ENCODE results near the gene ATOH8.
A peak's percentile ranks its signal among the peaks of the same experiment; 100 is the strongest.

Gene ATOH8

DNA sequence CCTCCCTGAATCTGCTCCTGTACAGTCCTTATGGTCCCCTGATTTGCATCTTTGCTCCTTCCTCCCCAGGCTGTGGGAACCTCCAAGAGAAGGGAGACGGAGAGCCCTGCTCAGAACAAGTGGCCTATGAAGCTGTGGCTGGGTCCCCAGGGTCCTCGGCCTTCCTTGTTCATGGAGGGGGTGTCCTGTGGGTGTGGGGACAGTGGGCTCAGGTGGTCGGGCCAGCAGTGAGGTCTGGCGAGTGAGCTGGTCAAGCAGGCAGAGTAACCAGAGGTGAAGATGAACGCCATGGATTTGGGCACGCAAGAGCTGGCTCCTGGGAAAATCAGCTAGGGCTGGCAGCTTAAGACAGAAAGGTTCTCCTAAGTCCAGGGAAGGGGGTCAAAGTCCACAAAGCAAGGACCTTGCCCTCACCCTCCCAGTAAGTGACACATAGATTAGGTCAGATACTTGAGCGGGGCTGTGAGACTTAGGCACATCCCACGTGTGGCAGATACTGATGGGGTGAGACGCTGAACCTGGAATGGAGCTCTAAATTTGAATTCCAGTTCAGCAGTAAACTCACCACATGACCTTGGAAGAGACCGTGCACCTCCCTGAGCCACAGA is 34.8 kb upstream of the ATOH8 start:
- DNase-seq, result no peak

DNA sequence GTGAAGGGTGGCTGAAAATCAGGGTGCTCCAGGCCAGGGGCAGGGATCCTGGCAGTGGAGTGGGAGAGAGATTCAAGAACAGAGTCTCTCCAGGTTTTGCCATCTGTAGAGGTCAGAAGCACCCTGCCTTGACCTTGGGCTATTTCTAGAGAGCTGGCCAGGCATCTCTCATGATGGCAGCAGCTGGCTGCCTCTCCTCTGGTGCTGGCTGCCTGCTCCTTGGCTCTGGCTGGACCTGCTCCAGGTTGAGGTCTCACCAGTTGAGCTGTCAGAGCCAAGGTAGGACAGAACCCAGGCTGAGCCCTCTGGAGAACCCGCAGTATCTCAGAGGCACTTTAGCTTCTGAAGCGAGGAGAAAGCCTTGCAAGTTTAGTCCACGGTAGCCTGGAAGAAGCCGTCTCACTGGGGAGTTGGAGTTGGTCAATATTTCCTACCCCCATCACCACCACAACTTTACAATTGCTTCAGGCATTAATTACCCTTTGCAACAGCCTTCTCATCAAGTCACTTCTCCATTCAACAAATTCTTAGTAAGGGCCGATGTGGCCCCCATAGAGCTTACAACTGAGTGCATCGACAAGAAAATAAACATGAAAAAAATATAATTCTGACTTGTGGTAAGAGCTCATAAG is 34.1 kb upstream of the ATOH8 start:
- DNase-seq, result no peak

DNA sequence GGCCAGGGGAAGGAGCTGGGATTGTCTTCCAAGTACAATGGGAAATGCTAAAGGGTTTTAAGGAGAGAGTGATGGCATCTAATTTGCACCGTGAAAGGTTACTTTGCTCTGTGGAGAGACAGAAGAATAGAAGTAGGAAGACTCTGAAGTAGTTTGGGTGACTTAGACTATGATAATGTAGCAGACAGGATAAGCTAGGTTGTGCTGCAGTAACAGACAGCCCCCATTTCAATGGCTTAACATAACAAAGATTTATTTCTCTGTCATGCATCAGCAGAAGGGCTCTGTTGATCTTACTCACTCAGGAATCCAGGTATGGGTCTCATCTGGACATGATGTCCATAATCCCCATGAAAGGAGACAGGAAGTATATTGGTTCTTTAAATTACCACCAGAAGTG is 33.3 kb upstream of the ATOH8 start:
- DNase-seq, result no peak

DNA sequence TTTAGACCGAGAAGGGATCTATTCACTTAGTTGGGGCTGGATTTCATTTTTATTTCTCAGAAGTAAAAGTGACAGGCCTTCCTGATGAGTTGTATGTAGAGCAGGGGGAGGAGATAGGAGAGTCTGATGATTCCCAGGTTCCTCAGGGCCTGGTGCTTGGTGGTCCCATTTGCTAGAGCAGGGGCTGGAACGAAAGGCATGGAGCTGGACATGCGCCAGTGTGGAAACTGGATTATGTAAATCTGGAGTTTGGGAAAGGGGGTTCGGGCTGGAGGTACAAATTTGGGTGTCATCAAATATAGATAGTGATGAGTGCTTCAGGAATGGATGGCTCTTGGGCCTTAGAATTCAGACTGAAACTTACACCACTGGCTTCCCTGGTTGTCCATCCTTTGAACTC is 32.1 kb upstream of the ATOH8 start:
- no peak for DNase-seq

DNA sequence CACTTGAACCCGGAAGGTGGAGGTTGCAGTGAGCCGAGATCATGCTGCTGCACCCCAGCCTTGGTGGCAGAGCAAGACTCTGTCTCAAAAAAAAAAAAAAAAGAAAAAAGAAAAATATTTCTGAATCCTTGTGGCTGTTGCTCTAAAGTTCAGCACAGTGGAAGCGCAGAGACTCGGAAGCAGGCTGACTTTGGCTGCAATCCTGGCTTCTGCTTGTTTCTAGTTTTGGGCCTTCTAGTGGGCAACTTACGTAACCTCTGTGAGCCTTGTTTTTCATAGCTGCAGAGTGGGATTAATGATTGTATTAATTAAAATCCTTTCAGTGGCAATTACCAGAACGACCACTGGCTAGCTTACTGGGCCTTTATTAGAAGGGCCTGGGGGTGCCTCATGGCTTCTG is 31.3 kb upstream of the ATOH8 start:
- no peak for DNase-seq

DNA sequence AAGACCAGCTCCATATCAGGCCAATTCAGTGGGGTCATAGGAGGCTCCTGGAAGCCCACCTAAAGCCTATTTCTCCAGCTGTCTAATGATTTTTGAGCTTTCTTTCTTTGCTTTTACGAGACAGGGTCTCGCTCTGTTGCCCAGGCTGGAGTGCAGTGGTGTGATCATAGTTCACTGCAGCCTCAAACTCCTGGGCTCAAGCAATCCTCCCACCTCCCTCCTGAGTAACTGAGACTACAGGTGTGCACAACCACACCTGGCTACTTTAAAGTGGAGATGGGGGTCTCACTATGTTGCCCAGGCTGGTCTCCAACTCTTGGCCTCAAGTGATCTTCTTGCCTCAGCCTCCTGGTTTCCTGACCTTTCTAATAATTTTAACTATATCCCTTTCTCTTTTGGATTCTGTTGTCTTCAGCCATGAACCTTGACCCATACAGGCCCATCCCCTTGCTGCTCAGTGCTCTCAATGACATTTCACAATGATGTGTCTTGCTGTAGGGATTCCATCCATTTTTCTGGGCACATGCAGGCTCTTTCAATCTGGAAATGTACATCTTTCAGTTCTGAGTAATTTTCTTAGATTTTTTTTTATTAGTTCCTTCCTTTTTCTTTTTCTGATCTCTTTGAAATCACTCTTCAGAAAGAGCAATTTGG is 30.0 kb upstream of the ATOH8 start:
- no peak for DNase-seq

DNA sequence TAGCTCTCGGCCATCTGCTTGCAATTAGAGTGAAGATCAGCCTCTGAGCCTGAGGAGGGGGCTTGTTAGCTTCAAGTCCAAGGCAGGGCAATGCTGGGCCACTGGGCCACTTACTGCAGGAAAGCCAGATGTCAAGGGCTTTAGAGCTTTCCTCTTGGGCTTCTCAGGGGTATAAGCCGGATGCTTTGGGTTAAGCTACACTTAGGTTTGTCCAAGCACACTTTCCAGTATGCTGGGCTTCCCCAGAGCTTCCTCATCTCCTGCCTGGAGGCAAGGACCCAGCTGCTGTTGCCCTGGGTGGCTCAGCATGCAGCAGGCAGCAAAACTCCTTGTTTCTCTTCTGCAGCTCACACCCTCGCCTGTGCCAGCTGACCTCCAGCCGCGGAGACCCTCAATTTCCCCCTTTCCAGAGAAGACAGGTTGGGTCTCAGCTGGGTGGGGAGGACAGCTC is 29.0 kb upstream of the ATOH8 start:
- no peak for DNase-seq

DNA sequence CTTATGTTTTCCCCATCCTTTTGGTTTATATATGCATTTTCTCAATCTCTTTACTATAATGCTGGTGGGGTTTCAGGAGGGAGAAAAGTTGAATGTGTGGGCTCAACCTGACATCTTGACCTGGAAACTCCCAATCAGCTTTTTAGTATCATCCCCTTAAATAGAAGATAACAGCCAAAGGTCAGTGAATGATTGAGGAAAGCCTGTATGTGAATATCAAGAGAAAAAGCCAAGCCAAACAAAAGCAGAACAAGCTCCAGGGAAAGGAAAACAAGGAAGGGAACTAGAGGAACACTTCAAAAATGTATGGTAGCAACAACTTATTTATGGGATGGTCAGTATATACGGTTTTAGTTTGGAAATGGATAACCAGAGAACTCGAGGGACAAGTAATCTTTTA is 28.3 kb upstream of the ATOH8 start:
- DNase-seq, result no peak

DNA sequence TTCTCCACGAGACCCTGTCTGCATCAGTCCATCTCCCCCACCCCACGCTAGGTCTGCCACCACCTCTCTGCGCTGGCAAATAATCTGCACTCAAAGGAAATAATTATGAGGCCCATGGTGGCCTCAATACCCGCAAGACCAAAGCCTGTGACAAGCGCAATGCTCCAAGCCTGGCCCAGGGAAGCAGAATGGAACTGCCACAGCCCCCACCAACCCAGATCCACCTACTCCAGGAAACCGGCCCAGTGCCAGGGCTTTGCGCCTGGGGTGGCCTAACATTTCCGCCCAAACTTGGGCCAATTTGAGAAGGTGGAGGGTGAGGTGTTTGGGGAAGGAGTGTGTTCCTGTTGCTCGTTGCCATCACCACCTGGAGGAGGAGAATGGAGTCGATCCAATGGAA is 26.0 kb upstream of the ATOH8 start:
- no peak for DNase-seq

DNA sequence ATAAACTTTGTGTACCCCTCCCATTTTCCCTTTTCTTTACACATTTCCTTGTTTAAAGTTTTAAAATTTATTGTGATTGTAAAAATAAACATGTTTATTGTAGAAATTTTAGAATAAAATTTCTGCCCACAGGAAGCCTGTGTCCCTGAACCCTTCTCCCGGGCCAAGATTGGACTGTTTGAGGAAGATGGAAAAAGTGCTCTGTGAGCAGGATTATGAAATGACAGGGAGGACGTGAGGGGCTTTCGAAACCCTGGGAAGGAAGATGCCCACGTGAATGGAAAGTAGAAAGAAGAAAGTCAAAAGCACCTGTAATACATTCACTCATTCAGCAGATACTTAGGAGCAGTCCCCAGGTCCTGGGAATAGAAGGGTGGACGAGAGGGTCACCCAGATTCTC is 25.4 kb upstream of the ATOH8 start:
- DNase-seq, result no peak

DNA sequence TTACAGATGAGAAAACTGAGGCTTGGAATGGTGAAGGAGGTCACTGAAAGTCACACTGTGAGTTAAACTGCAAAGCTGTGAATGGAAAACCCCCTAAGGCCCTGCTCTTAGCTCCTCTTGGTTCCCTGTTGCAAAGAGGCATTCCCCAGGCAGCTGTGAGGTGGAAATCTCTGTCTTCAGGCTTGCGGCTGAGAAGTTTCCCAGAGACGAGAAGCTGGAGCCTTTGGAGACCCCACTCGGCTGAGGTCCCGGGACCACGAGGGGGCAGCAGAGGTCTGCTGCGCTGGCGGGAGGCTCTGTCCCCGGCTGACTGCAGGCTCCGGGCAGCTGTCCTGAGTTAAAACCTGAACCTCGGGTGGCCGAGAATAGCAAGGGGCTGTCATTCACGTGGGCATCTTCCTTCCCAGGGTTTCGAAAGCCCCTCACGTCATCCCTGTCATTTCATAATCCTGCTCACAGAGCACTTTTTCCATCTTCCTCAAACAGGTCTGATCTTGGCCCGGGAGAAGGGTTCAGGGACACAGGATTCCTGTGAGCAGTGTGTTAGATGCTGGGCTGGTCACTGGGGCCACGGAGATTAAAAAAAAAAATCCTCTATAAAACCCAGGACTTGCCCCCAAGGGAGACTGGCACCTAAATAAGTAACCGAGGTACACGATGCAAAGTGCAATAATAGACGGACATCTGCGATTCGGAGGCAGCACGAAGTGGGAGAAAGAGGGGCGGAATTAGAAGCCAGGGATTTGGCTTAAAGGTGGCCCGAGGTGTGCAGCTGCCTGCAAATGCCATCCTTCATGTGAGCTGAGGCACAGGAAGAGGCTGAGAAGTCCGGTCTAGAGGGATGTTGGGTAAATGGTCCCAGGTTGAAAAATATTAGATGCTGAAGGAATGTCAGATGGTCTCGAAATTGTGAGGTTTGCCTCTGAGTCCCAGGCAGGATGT is 24.6 kb upstream of the ATOH8 start:
- peak; percentile 10 for DNase-seq

DNA sequence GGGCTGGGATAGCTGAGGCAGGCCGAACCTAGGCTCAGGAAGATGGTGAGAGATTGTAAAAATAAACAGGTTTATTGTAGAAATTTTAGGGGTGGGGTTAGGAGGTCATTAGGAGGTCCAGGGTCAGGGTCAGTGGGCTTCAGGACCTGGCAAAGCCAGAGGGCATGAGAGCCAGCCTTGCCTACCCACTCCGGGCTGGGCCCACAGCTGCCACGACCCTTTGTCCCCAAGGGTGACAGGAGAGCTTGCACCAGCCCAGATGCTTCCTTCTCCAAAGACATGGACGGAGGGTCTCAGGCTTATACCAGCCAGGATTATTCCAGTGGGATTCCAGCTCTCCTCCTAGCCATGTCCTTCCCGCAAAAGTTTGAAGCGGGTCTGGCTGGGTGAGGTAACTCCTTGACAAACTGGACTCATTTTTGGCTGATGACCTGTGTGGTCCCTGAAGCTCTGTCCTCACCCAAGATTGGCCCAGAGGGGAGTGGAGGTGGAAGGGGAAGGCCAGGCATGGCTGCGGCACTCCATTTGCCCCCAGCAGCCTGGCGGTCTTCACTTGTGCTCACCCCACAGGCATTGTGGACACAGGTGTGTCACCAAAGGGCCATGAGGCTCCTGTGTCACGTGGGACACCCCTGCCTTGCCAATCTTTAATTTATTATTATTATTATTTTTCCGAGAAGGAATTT is 23.8 kb upstream of the ATOH8 start:
- no peak for DNase-seq

DNA sequence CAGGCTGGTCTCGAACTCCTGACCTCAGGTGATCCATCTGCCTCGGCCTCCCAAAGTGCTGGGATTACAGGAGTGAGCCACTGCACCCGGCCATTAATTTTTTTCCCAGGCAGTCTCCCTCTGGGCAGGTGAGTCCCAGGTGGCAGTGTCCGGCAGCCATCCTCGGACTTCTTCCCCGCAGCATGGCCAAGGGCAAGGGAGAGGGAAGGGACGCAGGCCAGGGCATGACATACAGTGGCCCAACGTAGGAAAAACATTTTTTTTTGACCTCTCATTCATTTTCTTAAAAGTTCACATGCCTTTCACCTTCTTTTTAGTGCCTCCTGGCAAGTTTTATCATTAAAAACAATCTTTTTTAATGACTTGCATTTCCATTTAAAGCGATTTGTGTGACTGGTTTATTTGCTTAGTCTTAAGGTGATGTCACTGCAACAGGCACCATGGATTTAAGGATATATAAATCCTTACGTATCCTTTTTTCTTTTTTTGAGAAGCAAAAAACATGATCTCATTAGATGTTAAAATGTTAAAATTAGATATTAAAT is 23.0 kb upstream of the ATOH8 start:
- DNase-seq, result no peak

DNA sequence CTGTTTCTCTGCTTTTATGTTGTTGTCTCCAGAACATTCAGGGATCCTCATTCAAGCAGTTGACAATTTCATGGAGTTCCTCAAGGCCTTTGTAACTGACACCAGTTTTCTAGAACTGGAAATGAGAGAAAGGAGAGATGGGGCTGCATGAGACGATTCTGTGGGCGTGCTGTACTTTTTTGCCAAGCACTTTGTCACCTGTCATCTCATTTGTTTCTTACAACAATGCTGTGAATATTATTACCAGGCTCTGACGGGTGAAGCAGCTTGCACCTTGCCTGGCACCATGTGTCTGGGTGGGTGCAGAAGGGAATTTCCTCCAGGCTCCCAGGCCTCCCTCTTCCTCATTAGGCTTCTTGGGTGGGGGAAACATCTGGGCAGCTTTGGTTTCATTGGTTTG is 22.2 kb upstream of the ATOH8 start:
- no peak for DNase-seq

DNA sequence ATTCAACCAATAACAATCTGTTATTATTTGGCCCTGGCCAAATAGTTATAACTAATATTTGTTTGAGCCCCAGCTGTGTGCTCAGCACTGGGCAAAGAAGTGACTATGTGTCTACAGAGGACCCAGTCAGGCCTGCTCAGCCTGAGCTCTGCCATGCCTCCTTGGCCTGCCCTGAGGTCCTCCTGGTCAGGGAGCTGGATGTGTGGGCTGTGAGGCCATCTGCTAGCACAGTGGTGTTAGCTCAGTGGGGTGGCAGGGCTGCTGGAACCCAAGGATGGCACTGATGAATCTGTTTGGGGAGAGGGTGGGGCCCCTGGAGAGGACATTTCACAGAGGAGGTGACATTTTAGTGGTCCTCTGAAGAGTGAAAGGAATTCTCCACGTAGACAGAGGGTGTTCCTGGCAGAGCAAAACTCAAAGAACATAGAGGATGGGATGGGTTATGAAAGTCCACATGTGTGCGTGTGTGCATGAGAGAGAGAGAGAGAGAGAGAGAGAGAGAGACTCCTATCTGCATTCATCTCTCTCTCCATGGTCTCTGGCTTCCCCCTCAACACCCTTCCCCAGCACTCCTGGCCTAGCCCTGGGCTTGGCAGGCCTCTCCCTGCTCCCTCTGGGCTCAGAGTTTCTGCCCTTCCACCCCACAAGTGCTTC is 21.2 kb upstream of the ATOH8 start:
- DNase-seq, result no peak

DNA sequence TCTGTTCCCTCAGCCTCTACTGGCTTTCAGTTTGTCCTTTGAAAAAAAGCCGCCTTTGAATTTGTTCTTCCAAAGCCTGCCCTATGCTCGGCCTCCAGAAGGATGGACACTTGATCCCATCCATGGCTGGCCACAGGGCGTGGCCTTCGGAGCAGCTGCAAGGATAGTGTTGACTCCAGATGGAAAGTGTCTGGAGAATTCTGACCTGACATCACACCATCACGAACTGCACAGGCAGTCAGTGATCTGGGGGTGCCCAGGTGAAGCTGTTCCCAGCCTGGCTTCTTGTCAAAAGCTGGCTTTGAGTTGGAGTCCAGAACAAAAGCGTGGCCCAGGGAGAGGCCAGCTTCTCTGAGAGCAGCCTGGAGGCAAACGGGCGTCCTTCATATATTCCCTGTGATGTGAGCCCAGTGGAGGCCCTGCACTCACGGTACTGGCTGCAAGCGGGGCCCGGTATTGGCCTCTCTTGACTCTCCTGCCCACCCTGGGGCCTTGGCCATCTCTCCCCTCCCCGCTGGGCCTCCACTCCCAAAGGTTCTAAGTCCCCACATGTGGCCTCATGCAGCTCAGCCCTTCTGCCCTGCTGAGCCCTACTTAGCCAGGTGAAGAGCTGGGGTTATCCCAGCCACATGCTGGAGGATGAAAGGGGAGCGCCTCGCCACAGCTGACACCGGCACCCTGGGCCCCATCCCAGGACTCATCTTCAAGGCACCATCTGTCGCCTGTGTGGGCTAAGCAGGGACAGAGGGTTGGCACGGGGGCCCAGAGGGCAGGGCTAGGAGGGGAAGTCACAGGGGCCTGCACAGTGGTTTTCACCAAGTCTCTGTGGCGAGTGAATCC is 20.4 kb upstream of the ATOH8 start:
- DNase-seq, result no peak

DNA sequence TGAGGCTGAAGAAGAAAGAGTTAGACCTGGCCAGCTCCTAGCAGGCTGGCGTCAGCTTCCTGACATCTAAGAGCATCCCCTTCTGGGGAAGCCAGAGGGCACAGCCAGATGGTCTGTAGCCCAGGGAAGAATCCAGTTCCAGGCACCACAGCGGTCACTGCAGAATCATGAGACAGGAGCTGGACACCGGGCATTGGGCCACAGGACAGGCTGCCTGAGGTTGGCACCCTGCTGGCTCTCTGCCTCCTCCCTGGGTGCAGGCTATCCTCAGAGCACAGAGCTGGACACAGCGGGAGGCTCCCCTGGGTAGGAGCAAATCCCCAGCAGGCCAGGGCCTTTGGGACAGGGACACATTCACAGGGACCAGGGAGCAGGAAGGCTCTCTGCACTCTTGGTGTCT is 19.8 kb upstream of the ATOH8 start:
- no peak for DNase-seq

DNA sequence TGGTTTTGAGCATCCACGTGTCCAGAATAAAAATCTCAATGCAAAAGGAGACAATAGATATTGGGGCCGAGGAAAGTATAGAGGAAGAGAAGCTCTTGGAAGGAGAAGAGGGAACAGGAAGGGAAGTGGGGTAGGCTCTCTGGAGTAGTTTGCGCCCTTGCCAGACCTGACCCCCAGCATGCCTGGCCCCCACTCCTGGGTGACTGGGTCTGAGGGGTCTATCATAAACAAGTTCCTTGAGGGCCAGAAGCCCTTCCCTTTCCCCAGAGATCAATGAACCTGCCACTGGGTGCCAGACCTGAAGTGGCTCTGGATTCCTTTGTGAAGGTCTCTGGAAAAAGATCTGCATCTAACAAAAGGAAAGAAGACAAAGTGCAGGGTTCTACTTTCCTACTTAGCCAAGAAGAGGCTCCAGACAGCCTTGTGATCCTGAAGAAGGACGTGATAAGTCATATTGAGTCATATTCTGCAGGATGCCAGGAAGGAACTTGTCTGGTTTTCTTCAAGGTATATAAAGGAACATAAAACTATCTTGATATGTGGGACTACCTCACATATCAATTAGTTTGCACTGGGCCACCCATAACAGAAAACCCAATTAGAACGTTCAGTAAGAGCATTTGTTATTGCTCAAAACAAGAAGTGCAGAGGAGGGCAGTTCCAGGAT is 18.7 kb upstream of the ATOH8 start:
- DNase-seq, result no peak

DNA sequence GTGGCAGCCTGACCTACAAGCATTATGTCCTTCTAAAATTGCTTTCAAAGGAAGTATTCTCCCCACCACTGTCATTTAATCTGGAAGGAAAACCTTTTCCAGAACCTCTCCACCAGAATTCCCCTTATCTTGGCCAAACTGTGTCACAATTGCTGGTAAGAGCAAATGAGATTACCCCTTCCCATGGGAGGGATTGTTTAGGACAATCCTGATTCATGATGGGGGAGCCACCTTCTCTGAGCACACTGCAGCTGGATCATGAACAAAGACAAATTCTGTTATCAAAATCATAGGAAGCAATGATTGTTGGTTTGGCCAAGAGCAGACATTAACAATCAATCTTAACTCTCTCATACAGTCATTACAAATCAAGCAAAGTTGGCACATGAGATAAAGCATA is 18.1 kb upstream of the ATOH8 start:
- DNase-seq, result no peak

Measured in NCI-H2107 (cell line).